GM23248 (cell line): Measurements from ENCODE around the gene HIVEP1. TPM values are rescaled to one million over a fixed set of nuclear protein-coding genes. Genes with fewer than 3 reads are reported as not detected.

Source experiments
- DNase-seq: peaks from one replicate; pipeline ENCODE4 v3.0.0-alpha.2; 2015
- H2AFZ ChIP-seq: fragments of 200-600 bp; sonication (generic); 2 replicates; pipeline ENCODE4 v1.6.1; 2016; ENCODE audit warnings: antibody characterized with exemption
- H3F3A ChIP-seq: fragments of 200-600 bp; sonication (generic); 2 replicates; pipeline ENCODE4 v1.6.1; 2016; ENCODE audit warnings: mild to moderate bottlenecking, antibody characterized with exemption, mixed run types; ENCODE audit not compliant: insufficient read depth
- H3K27ac ChIP-seq: fragments of 200-600 bp; sonication (generic); 2 replicates; pipeline ENCODE4 v1.5.1; 2016; ENCODE audit warnings: mild to moderate bottlenecking
- H3K27me3 ChIP-seq: fragments of 200-600 bp; sonication (generic); replicated peaks from 2 replicates; pipeline ENCODE4 v1.6.1; 2016; ENCODE audit warnings: mild to moderate bottlenecking; ENCODE audit not compliant: insufficient read depth
- H3K36me3 ChIP-seq: fragments of 200-600 bp; sonication (generic); 2 replicates; pipeline ENCODE4 v1.6.1; 2016; ENCODE audit warnings: low read depth, mild to moderate bottlenecking
- H3K4me1 ChIP-seq: fragments of 200-600 bp; sonication (generic); 2 replicates; pipeline ENCODE4 v1.6.1; 2016; ENCODE audit warnings: mild to moderate bottlenecking; ENCODE audit not compliant: insufficient read depth
- H3K4me2 ChIP-seq: fragments of 200-600 bp; sonication (generic); one replicate; pipeline ENCODE4 v1.6.1; 2016; ENCODE audit warnings: mild to moderate bottlenecking; ENCODE audit not compliant: unreplicated experiment
- H3K4me3 ChIP-seq: fragments of 200-600 bp; sonication (generic); 2 replicates; pipeline ENCODE4 v1.5.1; 2016; ENCODE audit warnings: mild to moderate bottlenecking
- H3K79me2 ChIP-seq: fragments of 200-600 bp; sonication (generic); 2 replicates; pipeline ENCODE4 v1.6.1; 2016; ENCODE audit warnings: mild to moderate bottlenecking; ENCODE audit not compliant: insufficient read depth
- H3K9ac ChIP-seq: fragments of 200-600 bp; sonication (generic); 2 replicates; pipeline ENCODE4 v1.6.1; 2016; ENCODE audit warnings: mild to moderate bottlenecking
- H3K9me2 ChIP-seq: fragments of 200-600 bp; sonication (generic); 2 replicates; pipeline ENCODE4 v1.6.1; 2016; ENCODE audit warnings: mixed run types, mild to moderate bottlenecking, moderate library complexity; ENCODE audit not compliant: insufficient read depth
- H3K9me3 ChIP-seq: fragments of 200-600 bp; sonication (generic); one replicate; pipeline ENCODE4 v1.6.1; 2017; ENCODE audit warnings: low read depth
- H4K20me1 ChIP-seq: fragments of 200-600 bp; sonication (generic); 2 replicates; pipeline ENCODE4 v1.6.0; 2016; ENCODE audit not compliant: insufficient read depth
- EZH2 ChIP-seq: fragments of 200-600 bp; sonication (generic); IDR thresholded peaks from 2 replicates; pipeline ENCODE4 v1.6.1; 2018; ENCODE audit warnings: antibody characterized with exemption, mild to moderate bottlenecking; ENCODE audit not compliant: insufficient read depth, poor library complexity, severe bottlenecking
- EZH2phosphoT487 ChIP-seq: fragments of 200-600 bp; sonication (generic); IDR thresholded peaks from 2 replicates; pipeline ENCODE4 v1.6.1; 2018; ENCODE audit warnings: antibody characterized with exemption, moderate library complexity, mild to moderate bottlenecking, low read depth; ENCODE audit not compliant: insufficient read depth
- WGBS, 2 experiments: methylation state at CpG; one replicate each; pipeline ENCODE4 v1.1.6; 2015 to 2017; ENCODE audit warnings: low lambda C conversion rate in 2 of 2, low coverage in 1 of 2; ENCODE audit errors: missing lambda C conversion rate in 2 of 2; 5-methylcytosine and 5-hydroxymethylcytosine counted together
- in situ Hi-C: fragments of 300-500 bp; cut with MboI; formaldehyde crosslinking; loops from 2 replicates; pipeline ENCODE4 v1.15.0; 2020
- polyA plus RNA-seq: library from polyadenylated mRNA; unstranded; fragments of >200 nt; fragmentation: Nextera tagmentation; extraction: Ambion mirVana; gene quantifications from 2 replicates; pipeline ENCODE4 v1.2.1, GENCODE V29; 2016
- total RNA-seq: library from RNA; depleted of rRNA; stranded (reverse); fragments of >200 nt; shearing (Covaris generic); gene quantifications from 2 replicates; pipeline ENCODE4 v1.2.3, GENCODE V29; 2014

Gene HIVEP1
- total and polyA plus RNA-seq, 2 experiments from 2014 or later: 3.3 to 7.1 TPM

GRCh38 chr6:11968241-11968806, 43.8 kb upstream of the HIVEP1 start:
- H3K4me2 ChIP-seq: no peak overlapping the region
- TF ChIP-seq EZH2phosphoT487: no peak
- TF ChIP-seq EZH2: no peak
- H3K4me3 ChIP-seq: no peak overlapping the region
- H3K36me3 ChIP-seq: no peaks in the 10 kb centered on the region
- no peak overlapping the region for H3K9ac ChIP-seq
- H3K9me3 ChIP-seq: no peaks in the 10 kb centered on the region
- DNase-seq: peak; percentile 5
- no peaks in the 10 kb centered on the region for H3K9me2 ChIP-seq
- peaks cover 17% of the 10 kb centered on the region for H3F3A ChIP-seq
- no peaks in the 10 kb centered on the region for H4K20me1 ChIP-seq
- H2AFZ ChIP-seq: peak overlapping the region; percentile 53; the same call in 1 of the 2 replicates
- H3K27ac ChIP-seq: no peak overlapping the region
- WGBS, 2 experiments: 66 to 75% methylated on average over 3 of the region's 3 CpGs
- peaks cover 42% of the 10 kb centered on the region for H3K4me1 ChIP-seq
- in situ Hi-C loops: no loop called here
- H3K27me3 ChIP-seq: no peaks in the 10 kb centered on the region
- no peaks in the 10 kb centered on the region for H3K79me2 ChIP-seq

- Histone ChIP-seq H3K9me3 (no peaks in the 10 kb centered on the region), H3K79me2 (no peaks in the 10 kb centered on the region), H3K27ac (peak overlapping the region; percentile 24; the same call in 1 of the 2 replicates), H4K20me1 (no peaks in the 10 kb centered on the region), H3K36me3 (no peaks in the 10 kb centered on the region), H3K9me2 (no peaks in the 10 kb centered on the region), H3K4me3 (0 out of 2 replicates have a peak overlapping the region, but pooled peaks have one; percentile 16), H2AFZ (peak overlapping the region; percentile 53), H3F3A (peaks cover 17% of the 10 kb centered on the region), H3K4me1 (peaks cover 50% of the 10 kb centered on the region), H3K4me2 (peak overlapping the region; percentile 54), H3K27me3 (no peaks in the 10 kb centered on the region), H3K9ac (no peak overlapping the region)
- no peak for TF ChIP-seq EZH2phosphoT487
- no peak for TF ChIP-seq EZH2
- in situ Hi-C loops: no loop called here
- peak; percentile 25 for DNase-seq
- 41 to 56% methylated on average over 2 of the region's 2 CpGs for WGBS, 2 experiments
These were observed 43.0 kb upstream of the HIVEP1 start for GRCh38 chr6:11969092-11969491.

- Histone ChIP-seq H4K20me1 (no peaks in the 10 kb centered on the region), H3K36me3 (no peaks in the 10 kb centered on the region), H3K9me2 (no peaks in the 10 kb centered on the region), H3K4me3 (no peak overlapping the region), H3K27me3 (no peaks in the 10 kb centered on the region), H3K9ac (no peak overlapping the region), H3K9me3 (no peaks in the 10 kb centered on the region), H3K4me1 (peaks cover 57% of the 10 kb centered on the region), H3F3A (peaks cover 17% of the 10 kb centered on the region), H2AFZ (peak overlapping the region; percentile 69), H3K4me2 (peak overlapping the region; percentile 66), H3K79me2 (no peaks in the 10 kb centered on the region), H3K27ac (peak overlapping the region; percentile 84)
- WGBS, 2 experiments: 22 to 29% methylated on average over 3 of the region's 3 CpGs
- TF ChIP-seq EZH2phosphoT487 (no peak), EZH2 (no peak)
- DNase-seq: peak; percentile 42
- in situ Hi-C loops: no loop called here
These were observed 42.0 kb upstream of the HIVEP1 start for GRCh38 chr6:11970114-11970513.

- peak overlapping the region; percentile 22; the same call in 1 of the 2 replicates for H3K4me3 ChIP-seq
- peak; percentile 88 for DNase-seq
- peak overlapping the region; percentile 69 for H2AFZ ChIP-seq
- no peaks in the 10 kb centered on the region for H3K36me3 ChIP-seq
- peaks cover 57% of the 10 kb centered on the region for H3K4me1 ChIP-seq
- H3K9ac ChIP-seq: peak overlapping the region; percentile 55
- peak overlapping the region; percentile 84 for H3K27ac ChIP-seq
- in situ Hi-C loops: no loop called here
- H3K9me2 ChIP-seq: no peaks in the 10 kb centered on the region
- 0% methylated on average over 2 of the region's 2 CpGs for WGBS, 2 experiments
- TF ChIP-seq EZH2phosphoT487: no peak
- TF ChIP-seq EZH2: no peak
- H3K9me3 ChIP-seq: no peaks in the 10 kb centered on the region
- peaks cover 17% of the 10 kb centered on the region for H3F3A ChIP-seq
- no peaks in the 10 kb centered on the region for H3K27me3 ChIP-seq
- H3K79me2 ChIP-seq: no peaks in the 10 kb centered on the region
- H3K4me2 ChIP-seq: peak overlapping the region; percentile 66
- H4K20me1 ChIP-seq: no peaks in the 10 kb centered on the region
These were observed 41.0 kb upstream of the HIVEP1 start for GRCh38 chr6:11971154-11971553.
